GM23338 (cell line): Measurements from ENCODE around the gene OXCT2. TPM values are rescaled to one million over a fixed set of nuclear protein-coding genes. Genes with fewer than 3 reads are reported as not detected.

Experiments used
- ATAC-seq: fragments of 200-7000 bp; cut with Tn5 transposase; 3 replicates; pipeline ENCODE4 v1.9.1; 2020
- DNase-seq: peaks from one replicate; pipeline ENCODE4 v3.0.0-alpha.2; 2015; ENCODE audit warnings: low spot score
- H2AFZ ChIP-seq: fragments of 200-600 bp; sonication (generic); 2 replicates; pipeline ENCODE4 v1.8.0; 2016; ENCODE audit warnings: antibody characterized with exemption, mild to moderate bottlenecking, moderate library complexity
- H3F3A ChIP-seq: fragments of 200-600 bp; sonication (generic); replicated peaks from 2 replicates; pipeline ENCODE4 v1.8.0; 2017; ENCODE audit warnings: antibody characterized with exemption, mixed run types, low read depth
- H3K27ac ChIP-seq: fragments of 200-600 bp; sonication (generic); 2 replicates; pipeline ENCODE4 v1.6.1; 2016; ENCODE audit warnings: low read depth
- H3K27me3 ChIP-seq: fragments of 200-600 bp; sonication (generic); 2 replicates; pipeline ENCODE4 v1.8.0; 2016; ENCODE audit warnings: mild to moderate bottlenecking, mixed run types, moderate library complexity; ENCODE audit not compliant: insufficient read depth
- H3K36me3 ChIP-seq: fragments of 200-600 bp; sonication (generic); 2 replicates; pipeline ENCODE4 v1.8.0; 2016; ENCODE audit warnings: mild to moderate bottlenecking; ENCODE audit not compliant: insufficient read depth
- H3K4me1 ChIP-seq: fragments of 200-600 bp; sonication (generic); 2 replicates; pipeline ENCODE4 v1.8.0; 2016; ENCODE audit warnings: mild to moderate bottlenecking, moderate library complexity; ENCODE audit not compliant: insufficient read depth
- H3K4me2 ChIP-seq: fragments of 200-600 bp; sonication (generic); 2 replicates; pipeline ENCODE4 v1.7.1; 2017; ENCODE audit warnings: mixed run types
- H3K4me3 ChIP-seq: fragments of 200-600 bp; sonication (generic); 2 replicates; pipeline ENCODE4 v1.6.1; 2016; ENCODE audit warnings: mixed run types
- H3K79me2 ChIP-seq: fragments of 200-600 bp; sonication (generic); replicated peaks from 2 replicates; pipeline ENCODE4 v1.8.0; 2017; ENCODE audit warnings: mild to moderate bottlenecking; ENCODE audit not compliant: insufficient read depth
- H3K9me2 ChIP-seq: fragments of 200-600 bp; sonication (generic); 2 replicates; pipeline ENCODE4 v1.8.0; 2017; ENCODE audit not compliant: insufficient read depth
- H4K20me1 ChIP-seq: fragments of 200-600 bp; sonication (generic); replicated peaks from 2 replicates; pipeline ENCODE4 v1.8.0; 2017; ENCODE audit warnings: mild to moderate bottlenecking; ENCODE audit not compliant: insufficient read depth
- H3K27ac Mint-ChIP-seq: 2 replicates; pipeline ENCODE4 v1.8.0; 2020; ENCODE audit warnings: inconsistent platforms, mild to moderate bottlenecking, moderate library complexity, mixed read lengths
- H3K27me3 Mint-ChIP-seq: 3 replicates; pipeline ENCODE4 v1.8.0; 2022; ENCODE audit warnings: low read depth, mild to moderate bottlenecking, moderate library complexity, mixed read lengths, inconsistent platforms; ENCODE audit not compliant: insufficient read depth, poor library complexity
- H3K36me3 Mint-ChIP-seq: 3 replicates; pipeline ENCODE4 v1.8.0; 2021; ENCODE audit warnings: low read depth, mild to moderate bottlenecking, inconsistent platforms, moderate library complexity, mixed read lengths
- H3K4me1 Mint-ChIP-seq: 3 replicates; pipeline ENCODE4 v1.8.0; 2020; ENCODE audit warnings: mild to moderate bottlenecking, inconsistent platforms, mixed read lengths
- H3K4me3 Mint-ChIP-seq: 3 replicates; pipeline ENCODE4 v1.8.0; 2021; ENCODE audit warnings: moderate library complexity, mild to moderate bottlenecking, inconsistent platforms, mixed read lengths
- H3K9me3 Mint-ChIP-seq: 3 replicates; pipeline ENCODE4 v1.8.0; 2020; ENCODE audit warnings: moderate library complexity, mild to moderate bottlenecking, inconsistent platforms, mixed read lengths
- JUNB ChIP-seq: IDR thresholded peaks from one replicate; pipeline ENCODE4 v1.6.1; 2016; ENCODE audit warnings: antibody characterized with exemption; ENCODE audit not compliant: unreplicated experiment
- NANOG ChIP-seq: IDR thresholded peaks from 2 replicates; pipeline ENCODE4 v1.6.1; 2016; ENCODE audit warnings: antibody characterized with exemption, borderline replicate concordance
- POLR2AphosphoS5 ChIP-seq: IDR thresholded peaks from 2 replicates; pipeline ENCODE4 v1.6.1; 2016; ENCODE audit warnings: antibody characterized with exemption, low read depth
- STAT1 ChIP-seq: IDR thresholded peaks from one replicate; pipeline ENCODE4 v1.6.1; 2016; ENCODE audit warnings: antibody characterized with exemption; ENCODE audit not compliant: unreplicated experiment
- polyA plus RNA-seq: library from polyadenylated mRNA; unstranded; fragments of >200 nt; fragmentation: Nextera tagmentation; extraction: Ambion mirVana; gene quantifications from 2 replicates; pipeline ENCODE4 v1.2.1, GENCODE V29; 2016
- total RNA-seq: library from RNA; depleted of rRNA; stranded (reverse); fragments of >200 nt; shearing (Covaris generic); gene quantifications from 2 replicates; pipeline ENCODE4 v1.2.3, GENCODE V29; 2014
- TF ChIP-seq, protein P1 (sequence below), 2 experiments: fragments of 200-600 bp in 1 of 2; sonication (generic) in 1 of 2; conservative IDR thresholded peaks; 2 replicates each; pipeline versions ENCODE4 v1.5.1 to v1.6.1; 2016 to 2017; ENCODE audit warnings: antibody characterized with exemption in 2 of 2, low read depth in 2 of 2, mild to moderate bottlenecking in 2 of 2, moderate library complexity in 1 of 2
- TF ChIP-seq, protein P2 (sequence below): IDR thresholded peaks from one replicate; pipeline ENCODE4 v1.6.1; 2018; ENCODE audit warnings: antibody characterized with exemption; ENCODE audit not compliant: unreplicated experiment
- TF ChIP-seq, protein P3 (sequence below): IDR thresholded peaks from 2 replicates; pipeline ENCODE4 v1.6.1; 2016; ENCODE audit warnings: antibody characterized with exemption

The OXCT2 gene
- total and polyA plus RNA-seq, 2 experiments from 2014 or later = 1.4 to 2.8 TPM

DNA sequence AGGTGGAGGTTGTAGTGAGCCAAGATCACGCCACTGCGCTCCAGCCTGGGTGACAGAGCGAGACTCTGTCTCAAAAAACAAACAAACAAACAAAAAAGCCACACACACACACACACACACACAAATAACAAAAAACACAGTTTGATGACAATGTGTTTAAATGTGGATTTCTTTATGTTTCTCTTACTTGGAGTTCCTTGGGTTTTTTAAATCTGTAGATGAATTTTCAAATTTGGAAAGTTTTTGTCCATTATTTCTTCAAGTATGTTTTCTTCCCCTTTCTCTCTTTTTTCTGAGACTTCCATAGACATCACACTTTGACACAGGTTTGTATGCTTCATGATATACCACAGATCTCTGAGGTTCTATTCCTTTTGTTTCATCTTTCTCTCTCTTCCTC, 44.5 kb downstream of the OXCT2 start:
- Mint-ChIP-seq H3K27ac (no peak overlapping the region), H3K36me3 (no peaks in the 10 kb centered on the region), H3K9me3 (no peaks in the 10 kb centered on the region), H3K27me3 (peaks cover 60% of the 10 kb centered on the region), H3K4me1 (no peaks in the 10 kb centered on the region), H3K4me3 (no peak overlapping the region)
- no peaks in the 10 kb centered on the region for H4K20me1 ChIP-seq
- H2AFZ ChIP-seq = no peak overlapping the region
- peaks cover 100% of the 10 kb centered on the region for H3K27me3 ChIP-seq
- H3K9me2 ChIP-seq = no peaks in the 10 kb centered on the region
- no peak overlapping the region for H3K27ac ChIP-seq
- ATAC-seq = no peak
- H3K4me3 ChIP-seq = no peak overlapping the region
- no peaks in the 10 kb centered on the region for H3F3A ChIP-seq
- no peak for DNase-seq
- H3K4me1 ChIP-seq = no peaks in the 10 kb centered on the region
- TF ChIP-seq, protein P1, sequence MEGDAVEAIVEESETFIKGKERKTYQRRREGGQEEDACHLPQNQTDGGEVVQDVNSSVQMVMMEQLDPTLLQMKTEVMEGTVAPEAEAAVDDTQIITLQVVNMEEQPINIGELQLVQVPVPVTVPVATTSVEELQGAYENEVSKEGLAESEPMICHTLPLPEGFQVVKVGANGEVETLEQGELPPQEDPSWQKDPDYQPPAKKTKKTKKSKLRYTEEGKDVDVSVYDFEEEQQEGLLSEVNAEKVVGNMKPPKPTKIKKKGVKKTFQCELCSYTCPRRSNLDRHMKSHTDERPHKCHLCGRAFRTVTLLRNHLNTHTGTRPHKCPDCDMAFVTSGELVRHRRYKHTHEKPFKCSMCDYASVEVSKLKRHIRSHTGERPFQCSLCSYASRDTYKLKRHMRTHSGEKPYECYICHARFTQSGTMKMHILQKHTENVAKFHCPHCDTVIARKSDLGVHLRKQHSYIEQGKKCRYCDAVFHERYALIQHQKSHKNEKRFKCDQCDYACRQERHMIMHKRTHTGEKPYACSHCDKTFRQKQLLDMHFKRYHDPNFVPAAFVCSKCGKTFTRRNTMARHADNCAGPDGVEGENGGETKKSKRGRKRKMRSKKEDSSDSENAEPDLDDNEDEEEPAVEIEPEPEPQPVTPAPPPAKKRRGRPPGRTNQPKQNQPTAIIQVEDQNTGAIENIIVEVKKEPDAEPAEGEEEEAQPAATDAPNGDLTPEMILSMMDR (conservative IDR thresholded peaks at IDR 0.05; ENCODE audit: low read depth in 2 of 2) = no peak
- H3K36me3 ChIP-seq = no peaks in the 10 kb centered on the region
- no peak overlapping the region for H3K4me2 ChIP-seq
- H3K79me2 ChIP-seq = no peaks in the 10 kb centered on the region

DNA sequence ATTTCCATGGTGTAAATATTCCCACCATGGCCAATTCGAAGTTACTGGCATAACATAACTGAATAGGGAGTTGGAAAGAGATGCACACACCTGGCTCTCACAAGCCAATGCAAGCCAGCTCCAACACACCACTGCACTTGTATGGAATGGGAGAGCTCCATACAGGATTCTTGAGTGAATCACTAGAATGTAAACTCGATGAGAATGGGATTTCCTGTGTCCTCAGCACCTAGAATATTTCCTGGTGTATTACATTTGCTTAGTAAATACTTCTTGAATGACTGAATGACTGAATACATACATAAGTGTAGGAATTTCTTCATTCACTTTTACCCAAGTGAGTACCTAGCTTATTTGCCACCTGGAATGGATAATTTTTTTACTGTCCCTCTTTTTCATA, 48.7 kb downstream of the OXCT2 start:
- Mint-ChIP-seq H3K36me3 (no peaks in the 10 kb centered on the region), H3K4me3 (no peak overlapping the region), H3K27me3 (peaks cover 53% of the 10 kb centered on the region), H3K27ac (no peak overlapping the region), H3K9me3 (no peaks in the 10 kb centered on the region), H3K4me1 (no peaks in the 10 kb centered on the region)
- Histone ChIP-seq H3F3A (no peaks in the 10 kb centered on the region), H3K36me3 (no peaks in the 10 kb centered on the region), H4K20me1 (0 out of 2 replicates have a peak, but pooled peaks cover 8% of the 10 kb centered on the region), H3K4me2 (no peak overlapping the region), H3K4me3 (no peak overlapping the region), H3K9me2 (no peaks in the 10 kb centered on the region), H3K4me1 (no peaks in the 10 kb centered on the region), H3K27ac (no peak overlapping the region), H2AFZ (no peak overlapping the region), H3K79me2 (no peaks in the 10 kb centered on the region), H3K27me3 (peaks cover 95% of the 10 kb centered on the region)
- ATAC-seq (no peak), DNase-seq (no peak)
- TF ChIP-seq, protein P1 (conservative IDR thresholded peaks at IDR 0.05; ENCODE audit: low read depth in 2 of 2) = no peak
- TF ChIP-seq POLR2AphosphoS5 (no peak), NANOG (no peak), JUNB (no peak), STAT1 (no peak)
- TF ChIP-seq, protein P2, sequence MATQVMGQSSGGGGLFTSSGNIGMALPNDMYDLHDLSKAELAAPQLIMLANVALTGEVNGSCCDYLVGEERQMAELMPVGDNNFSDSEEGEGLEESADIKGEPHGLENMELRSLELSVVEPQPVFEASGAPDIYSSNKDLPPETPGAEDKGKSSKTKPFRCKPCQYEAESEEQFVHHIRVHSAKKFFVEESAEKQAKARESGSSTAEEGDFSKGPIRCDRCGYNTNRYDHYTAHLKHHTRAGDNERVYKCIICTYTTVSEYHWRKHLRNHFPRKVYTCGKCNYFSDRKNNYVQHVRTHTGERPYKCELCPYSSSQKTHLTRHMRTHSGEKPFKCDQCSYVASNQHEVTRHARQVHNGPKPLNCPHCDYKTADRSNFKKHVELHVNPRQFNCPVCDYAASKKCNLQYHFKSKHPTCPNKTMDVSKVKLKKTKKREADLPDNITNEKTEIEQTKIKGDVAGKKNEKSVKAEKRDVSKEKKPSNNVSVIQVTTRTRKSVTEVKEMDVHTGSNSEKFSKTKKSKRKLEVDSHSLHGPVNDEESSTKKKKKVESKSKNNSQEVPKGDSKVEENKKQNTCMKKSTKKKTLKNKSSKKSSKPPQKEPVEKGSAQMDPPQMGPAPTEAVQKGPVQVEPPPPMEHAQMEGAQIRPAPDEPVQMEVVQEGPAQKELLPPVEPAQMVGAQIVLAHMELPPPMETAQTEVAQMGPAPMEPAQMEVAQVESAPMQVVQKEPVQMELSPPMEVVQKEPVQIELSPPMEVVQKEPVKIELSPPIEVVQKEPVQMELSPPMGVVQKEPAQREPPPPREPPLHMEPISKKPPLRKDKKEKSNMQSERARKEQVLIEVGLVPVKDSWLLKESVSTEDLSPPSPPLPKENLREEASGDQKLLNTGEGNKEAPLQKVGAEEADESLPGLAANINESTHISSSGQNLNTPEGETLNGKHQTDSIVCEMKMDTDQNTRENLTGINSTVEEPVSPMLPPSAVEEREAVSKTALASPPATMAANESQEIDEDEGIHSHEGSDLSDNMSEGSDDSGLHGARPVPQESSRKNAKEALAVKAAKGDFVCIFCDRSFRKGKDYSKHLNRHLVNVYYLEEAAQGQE = no peak
- TF ChIP-seq, protein P3, sequence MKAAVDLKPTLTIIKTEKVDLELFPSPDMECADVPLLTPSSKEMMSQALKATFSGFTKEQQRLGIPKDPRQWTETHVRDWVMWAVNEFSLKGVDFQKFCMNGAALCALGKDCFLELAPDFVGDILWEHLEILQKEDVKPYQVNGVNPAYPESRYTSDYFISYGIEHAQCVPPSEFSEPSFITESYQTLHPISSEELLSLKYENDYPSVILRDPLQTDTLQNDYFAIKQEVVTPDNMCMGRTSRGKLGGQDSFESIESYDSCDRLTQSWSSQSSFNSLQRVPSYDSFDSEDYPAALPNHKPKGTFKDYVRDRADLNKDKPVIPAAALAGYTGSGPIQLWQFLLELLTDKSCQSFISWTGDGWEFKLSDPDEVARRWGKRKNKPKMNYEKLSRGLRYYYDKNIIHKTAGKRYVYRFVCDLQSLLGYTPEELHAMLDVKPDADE = no peak
